Activated naive CD8-positive, alpha-beta T cell (primary cell): Measurements from ENCODE around the gene EPHA8.

Experiments used
- H3K27ac Mint-ChIP-seq: one replicate; pipeline ENCODE4 v1.8.0; 2021; ENCODE audit warnings: mixed read lengths
- H3K27me3 Mint-ChIP-seq: one replicate; pipeline ENCODE4 v1.8.0; 2021; ENCODE audit warnings: mixed read lengths
- H3K36me3 Mint-ChIP-seq: one replicate; pipeline ENCODE4 v1.8.0; 2021; ENCODE audit warnings: mixed read lengths
- H3K4me1 Mint-ChIP-seq: one replicate; pipeline ENCODE4 v1.8.0; 2021; ENCODE audit warnings: low read depth, mixed read lengths
- H3K4me3 Mint-ChIP-seq: one replicate; pipeline ENCODE4 v1.8.0; 2021; ENCODE audit warnings: mild to moderate bottlenecking, mixed read lengths
- H3K9me3 Mint-ChIP-seq: one replicate; pipeline ENCODE4 v1.8.0; 2021; ENCODE audit warnings: low read depth, mixed read lengths

EPHA8 gene

GRCh38 chr1:22528451-22528850, 34.8 kb upstream of the EPHA8 start:
- Mint-ChIP-seq H3K9me3 (no peaks in the 10 kb centered on the region), H3K27ac (no peak overlapping the region), H3K4me1 (no peaks in the 10 kb centered on the region), H3K4me3 (no peak overlapping the region), H3K27me3 (no peaks in the 10 kb centered on the region), H3K36me3 (peaks cover 2% of the 10 kb centered on the region)

GRCh38 chr1:22529901-22530621, 33.2 kb upstream of the EPHA8 start:
- H3K4me1 Mint-ChIP-seq = no peaks in the 10 kb centered on the region
- no peak overlapping the region for H3K27ac Mint-ChIP-seq
- no peak overlapping the region for H3K4me3 Mint-ChIP-seq
- no peaks in the 10 kb centered on the region for H3K27me3 Mint-ChIP-seq
- H3K9me3 Mint-ChIP-seq = no peaks in the 10 kb centered on the region
- peaks cover 4% of the 10 kb centered on the region for H3K36me3 Mint-ChIP-seq

GRCh38 chr1:22530715-22531114, 32.6 kb upstream of the EPHA8 start:
- H3K27me3 Mint-ChIP-seq = no peaks in the 10 kb centered on the region
- no peak overlapping the region for H3K4me3 Mint-ChIP-seq
- H3K36me3 Mint-ChIP-seq = peaks cover 4% of the 10 kb centered on the region
- H3K9me3 Mint-ChIP-seq = no peaks in the 10 kb centered on the region
- no peaks in the 10 kb centered on the region for H3K4me1 Mint-ChIP-seq
- no peak overlapping the region for H3K27ac Mint-ChIP-seq

- peaks cover 7% of the 10 kb centered on the region for H3K36me3 Mint-ChIP-seq
- H3K27me3 Mint-ChIP-seq = no peaks in the 10 kb centered on the region
- no peak overlapping the region for H3K4me3 Mint-ChIP-seq
- no peak overlapping the region for H3K27ac Mint-ChIP-seq
- H3K4me1 Mint-ChIP-seq = no peaks in the 10 kb centered on the region
- no peaks in the 10 kb centered on the region for H3K9me3 Mint-ChIP-seq
Measured at GRCh38 chr1:22531251-22531650, 32.0 kb upstream of the EPHA8 start.

- no peaks in the 10 kb centered on the region for H3K27me3 Mint-ChIP-seq
- H3K4me3 Mint-ChIP-seq = no peak overlapping the region
- no peak overlapping the region for H3K27ac Mint-ChIP-seq
- peaks cover 4% of the 10 kb centered on the region for H3K4me1 Mint-ChIP-seq
- peaks cover 7% of the 10 kb centered on the region for H3K36me3 Mint-ChIP-seq
- H3K9me3 Mint-ChIP-seq = no peaks in the 10 kb centered on the region
Measured at GRCh38 chr1:22533244-22533895, 29.9 kb upstream of the EPHA8 start.

GRCh38 chr1:22534951-22535350, 28.3 kb upstream of the EPHA8 start:
- Mint-ChIP-seq H3K9me3 (no peaks in the 10 kb centered on the region), H3K4me3 (no peak overlapping the region), H3K27ac (no peak overlapping the region), H3K36me3 (peaks cover 7% of the 10 kb centered on the region), H3K4me1 (peaks cover 13% of the 10 kb centered on the region), H3K27me3 (no peaks in the 10 kb centered on the region)

- Mint-ChIP-seq H3K27ac (no peak overlapping the region), H3K9me3 (no peaks in the 10 kb centered on the region), H3K27me3 (no peaks in the 10 kb centered on the region), H3K36me3 (peaks cover 7% of the 10 kb centered on the region), H3K4me3 (no peak overlapping the region), H3K4me1 (peaks cover 17% of the 10 kb centered on the region)
Measured at GRCh38 chr1:22535399-22535798, 27.9 kb upstream of the EPHA8 start.

GRCh38 chr1:22536506-22536905, 26.8 kb upstream of the EPHA8 start:
- peaks cover 17% of the 10 kb centered on the region for H3K4me1 Mint-ChIP-seq
- no peak overlapping the region for H3K27ac Mint-ChIP-seq
- H3K36me3 Mint-ChIP-seq = peaks cover 7% of the 10 kb centered on the region
- H3K9me3 Mint-ChIP-seq = no peaks in the 10 kb centered on the region
- no peak overlapping the region for H3K4me3 Mint-ChIP-seq
- no peaks in the 10 kb centered on the region for H3K27me3 Mint-ChIP-seq

GRCh38 chr1:22537441-22538139, 25.7 kb upstream of the EPHA8 start:
- H3K4me1 Mint-ChIP-seq = peaks cover 17% of the 10 kb centered on the region
- no peak overlapping the region for H3K4me3 Mint-ChIP-seq
- peaks cover 7% of the 10 kb centered on the region for H3K36me3 Mint-ChIP-seq
- no peaks in the 10 kb centered on the region for H3K27me3 Mint-ChIP-seq
- H3K9me3 Mint-ChIP-seq = no peaks in the 10 kb centered on the region
- no peak overlapping the region for H3K27ac Mint-ChIP-seq

GRCh38 chr1:22539510-22540118, 23.7 kb upstream of the EPHA8 start:
- H3K27ac Mint-ChIP-seq = peak overlapping the region; percentile 16
- H3K27me3 Mint-ChIP-seq = no peaks in the 10 kb centered on the region
- H3K9me3 Mint-ChIP-seq = no peaks in the 10 kb centered on the region
- H3K4me3 Mint-ChIP-seq = peak overlapping the region; percentile 54
- H3K36me3 Mint-ChIP-seq = peaks cover 2% of the 10 kb centered on the region
- peaks cover 17% of the 10 kb centered on the region for H3K4me1 Mint-ChIP-seq

GRCh38 chr1:22540337-22540736, 23.0 kb upstream of the EPHA8 start:
- Mint-ChIP-seq H3K27ac (no peak overlapping the region), H3K4me1 (peaks cover 17% of the 10 kb centered on the region), H3K36me3 (peaks cover 2% of the 10 kb centered on the region), H3K9me3 (no peaks in the 10 kb centered on the region), H3K27me3 (no peaks in the 10 kb centered on the region), H3K4me3 (no peak overlapping the region)

GRCh38 chr1:22542886-22543285, 20.4 kb upstream of the EPHA8 start:
- H3K36me3 Mint-ChIP-seq = no peaks in the 10 kb centered on the region
- no peak overlapping the region for H3K27ac Mint-ChIP-seq
- no peak overlapping the region for H3K4me3 Mint-ChIP-seq
- no peaks in the 10 kb centered on the region for H3K27me3 Mint-ChIP-seq
- H3K9me3 Mint-ChIP-seq = no peaks in the 10 kb centered on the region
- H3K4me1 Mint-ChIP-seq = peaks cover 17% of the 10 kb centered on the region

- H3K4me3 Mint-ChIP-seq = no peak overlapping the region
- peaks cover 1% of the 10 kb centered on the region for H3K27me3 Mint-ChIP-seq
- no peaks in the 10 kb centered on the region for H3K9me3 Mint-ChIP-seq
- no peaks in the 10 kb centered on the region for H3K36me3 Mint-ChIP-seq
- H3K4me1 Mint-ChIP-seq = peaks cover 13% of the 10 kb centered on the region
- H3K27ac Mint-ChIP-seq = no peak overlapping the region
Measured at GRCh38 chr1:22543679-22544078, 19.6 kb upstream of the EPHA8 start.

- Mint-ChIP-seq H3K9me3 (no peaks in the 10 kb centered on the region), H3K36me3 (no peaks in the 10 kb centered on the region), H3K27me3 (peaks cover 3% of the 10 kb centered on the region), H3K4me1 (peaks cover 6% of the 10 kb centered on the region), H3K4me3 (no peak overlapping the region), H3K27ac (no peak overlapping the region)
Measured at GRCh38 chr1:22544606-22545005, 18.7 kb upstream of the EPHA8 start.

GRCh38 chr1:22545141-22545540, 18.1 kb upstream of the EPHA8 start:
- Mint-ChIP-seq H3K36me3 (no peaks in the 10 kb centered on the region), H3K27ac (no peak overlapping the region), H3K4me3 (no peak overlapping the region), H3K9me3 (no peaks in the 10 kb centered on the region), H3K27me3 (peaks cover 3% of the 10 kb centered on the region), H3K4me1 (peaks cover 2% of the 10 kb centered on the region)
